HuH-7.5 (cell line): ENCODE data around the gene DHX8.

ENCODE experiments used
- DNase-seq: peaks from one replicate; pipeline ENCODE4 v3.0.0; 2011; ENCODE audit warnings: low spot score

DHX8 gene

GRCh38 chr17:43547659-43548256, 64.0 kb downstream of the DHX8 start:
- DNase-seq = no peak

- no peak for DNase-seq
Observed at GRCh38 chr17:43548689-43549379, 65.1 kb downstream of the DHX8 start.

- DNase-seq = no peak
Observed at GRCh38 chr17:43549496-43549895, 65.7 kb downstream of the DHX8 start.

- no peak for DNase-seq
Observed at GRCh38 chr17:43550754-43551153, 67.0 kb downstream of the DHX8 start.

GRCh38 chr17:43552229-43552837, 68.6 kb downstream of the DHX8 start:
- peak; percentile 70 for DNase-seq

- DNase-seq = no peak
Observed at GRCh38 chr17:43553573-43553972, 69.8 kb downstream of the DHX8 start.

GRCh38 chr17:43554857-43555256, 71.1 kb downstream of the DHX8 start:
- no peak for DNase-seq

GRCh38 chr17:43556292-43556691, 72.5 kb downstream of the DHX8 start:
- no peak for DNase-seq

- DNase-seq = no peak
Observed at GRCh38 chr17:43558805-43559160, 75.0 kb downstream of the DHX8 start.

GRCh38 chr17:43559161-43559816, 75.5 kb downstream of the DHX8 start:
- DNase-seq = no peak

GRCh38 chr17:43560461-43561427, 77.0 kb downstream of the DHX8 start:
- DNase-seq = no peak

- DNase-seq = no peak
Observed at GRCh38 chr17:43562679-43563599, 79.2 kb downstream of the DHX8 start.

GRCh38 chr17:43563600-43564594, 80.1 kb downstream of the DHX8 start:
- DNase-seq = no peak

GRCh38 chr17:43568506-43569082, 84.8 kb downstream of the DHX8 start:
- no peak for DNase-seq

- no peak for DNase-seq
Observed at GRCh38 chr17:43570518-43570928, 86.7 kb downstream of the DHX8 start.

- DNase-seq = no peak
Observed at GRCh38 chr17:43572368-43572980, 88.7 kb downstream of the DHX8 start.

GRCh38 chr17:43573579-43574321, 90.0 kb downstream of the DHX8 start:
- peak; percentile 57 for DNase-seq

GRCh38 chr17:43574348-43574747, 90.6 kb downstream of the DHX8 start:
- no peak for DNase-seq
